ENCODE data around the gene TUT7. TPM values are rescaled to one million over a fixed set of nuclear protein-coding genes. Genes with fewer than 3 reads are reported as not detected.

Gene TUT7
- total RNA-seq, 4 donors from 2014 or later: 21.5 to 50.6 (median 29.6) TPM

GRCh38 chr9:86355814-86356213 lies 1.6 kb upstream of the TUT7 start:
- Histone ChIP-seq H3K4me1 (peaks cover 2 to 38% (median 6%) of the 10 kb centered on the region in 3 donors), H3K9me3 (no peaks in the 10 kb centered on the region), H3K36me3 (peaks cover 0 to 4% of the 10 kb centered on the region in 2 donors), H3K4me3 (no peak overlapping the region), H3K27ac (no peak overlapping the region), H3K27me3 (no peaks in the 10 kb centered on the region)
- WGBS, 2 donors (ENCODE audit: low coverage in 1 of 2): 82 to 92% methylated on average over 3 to 4 of the region's 4 CpGs
- TF ChIP-seq POLR2A (IDR thresholded peaks at IDR 0.05) (no peak), POLR2AphosphoS5 (IDR thresholded peaks at IDR 0.05) (no peak), EP300 (IDR thresholded peaks at IDR 0.05) (no peak), CTCF (IDR thresholded peaks at IDR 0.05) (no peak)
- no peak for ATAC-seq

DNA sequence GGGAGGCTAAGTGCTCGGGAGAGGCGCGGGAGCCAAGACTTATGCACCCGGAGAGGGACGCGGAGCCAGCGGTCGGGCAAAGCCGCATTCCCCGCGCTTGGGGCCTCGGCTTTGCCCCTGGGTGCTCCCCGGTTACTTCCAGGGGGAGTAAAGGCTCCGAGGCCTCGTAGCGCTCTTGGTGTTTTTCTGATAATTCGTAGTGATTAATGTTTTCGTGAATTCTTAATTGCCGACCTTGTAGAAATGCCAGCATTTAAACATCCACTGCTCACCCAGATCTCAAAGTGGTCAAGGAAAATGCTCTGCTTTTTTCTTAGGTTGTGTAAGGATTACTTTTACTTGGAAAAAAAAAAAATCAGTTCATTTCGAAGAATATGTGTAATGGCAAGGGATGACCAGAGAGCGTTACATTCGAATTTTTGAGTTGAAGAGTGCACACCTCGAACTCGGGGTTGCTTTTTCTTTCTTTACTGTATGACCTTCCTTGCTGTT lies 654 bp upstream of the TUT7 start:
- WGBS, 2 donors (ENCODE audit: low coverage in 1 of 2): 10 to 17% methylated on average over 7 to 18 of the region's 24 CpGs
- H3K27me3 ChIP-seq: no peaks in the 10 kb centered on the region
- peaks cover 0 to 8% of the 10 kb centered on the region in 2 donors for H3K36me3 ChIP-seq
- peak overlapping the region; percentile 78 to 99 (median 95) for H3K27ac ChIP-seq
- H3K9me3 ChIP-seq: no peaks in the 10 kb centered on the region
- peak; percentile 74 for ATAC-seq
- H3K4me1 ChIP-seq: peaks cover 2 to 47% (median 15%) of the 10 kb centered on the region in 3 donors
- TF ChIP-seq CTCF (IDR thresholded peaks at IDR 0.05) (peak in 3 of 4 experiments; percentile 9 to 55 (median 39)), POLR2AphosphoS5 (IDR thresholded peaks at IDR 0.05) (no peak)
- H3K4me3 ChIP-seq: peak overlapping the region; percentile 82 to 96

- no peaks in the 10 kb centered on the region for H3K9me3 ChIP-seq
- 0 to 1% methylated on average over 10 to 14 of the region's 14 CpGs for WGBS, 2 donors (ENCODE audit: low coverage in 1 of 2)
- H3K36me3 ChIP-seq: peaks cover 0 to 8% of the 10 kb centered on the region in 2 donors
- H3K4me3 ChIP-seq: peak overlapping the region; percentile 82 to 96
- no peaks in the 10 kb centered on the region for H3K27me3 ChIP-seq
- no peak for ATAC-seq
- H3K27ac ChIP-seq: peak overlapping the region; percentile 86 to 99 (median 95)
- TF ChIP-seq POLR2A (IDR thresholded peaks at IDR 0.05) (no peak), POLR2AphosphoS5 (IDR thresholded peaks at IDR 0.05) (no peak), EP300 (IDR thresholded peaks at IDR 0.05) (no peak), CTCF (IDR thresholded peaks at IDR 0.05) (no peak)
- H3K4me1 ChIP-seq: peaks cover 2 to 59% (median 18%) of the 10 kb centered on the region in 3 donors
Observed at GRCh38 chr9:86353655-86354010, 577 bp downstream of the TUT7 start.

- Histone ChIP-seq H3K36me3 (peaks cover 0 to 12% of the 10 kb centered on the region in 2 donors), H3K4me1 (peaks cover 2 to 70% (median 18%) of the 10 kb centered on the region in 3 donors), H3K27ac (peak overlapping the region in 1 of 4 donors; percentile 95), H3K27me3 (no peaks in the 10 kb centered on the region), H3K4me3 (peak overlapping the region in 1 of 2 donors; percentile 96), H3K9me3 (no peaks in the 10 kb centered on the region)
- 53 to 65% methylated on average over 5 of the region's 5 CpGs for WGBS, 2 donors (ENCODE audit: low coverage in 1 of 2)
- ATAC-seq: no peak
- TF ChIP-seq POLR2AphosphoS5 (IDR thresholded peaks at IDR 0.05): no peak
- TF ChIP-seq POLR2A (IDR thresholded peaks at IDR 0.05): no peak
- no peak for TF ChIP-seq CTCF (IDR thresholded peaks at IDR 0.05)
- no peak for TF ChIP-seq EP300 (IDR thresholded peaks at IDR 0.05)
Observed at GRCh38 chr9:86352440-86353077, 1.7 kb downstream of the TUT7 start.

DNA sequence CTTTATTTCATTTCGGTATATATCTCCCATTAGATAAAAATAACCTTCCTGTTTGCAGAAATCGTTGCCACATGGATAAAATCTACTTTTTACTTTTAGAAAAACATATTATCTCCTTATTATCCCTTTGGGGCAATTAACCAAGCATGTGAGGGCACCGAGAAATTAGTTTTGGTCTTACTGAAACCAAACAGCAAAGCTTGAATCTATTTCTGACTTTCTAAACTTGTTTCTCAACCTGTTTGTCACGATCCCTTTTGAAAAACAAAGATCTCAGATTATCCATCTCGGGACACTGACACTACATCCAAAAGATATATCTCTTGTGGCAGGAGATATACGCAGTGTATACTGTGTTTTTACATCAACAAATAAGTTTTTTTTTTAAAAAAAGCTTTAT lies 2.3 kb downstream of the TUT7 start:
- peak overlapping the region in 1 of 2 donors; percentile 96 for H3K4me3 ChIP-seq
- H3K27ac ChIP-seq: no peak overlapping the region
- TF ChIP-seq POLR2A (IDR thresholded peaks at IDR 0.05): no peak
- TF ChIP-seq POLR2AphosphoS5 (IDR thresholded peaks at IDR 0.05): no peak
- TF ChIP-seq EP300 (IDR thresholded peaks at IDR 0.05): no peak
- no peak for TF ChIP-seq CTCF (IDR thresholded peaks at IDR 0.05)
- no peaks in the 10 kb centered on the region for H3K9me3 ChIP-seq
- 66 to 73% methylated on average over 6 of the region's 6 CpGs for WGBS, 2 donors (ENCODE audit: low coverage in 1 of 2)
- no peaks in the 10 kb centered on the region for H3K27me3 ChIP-seq
- ATAC-seq: no peak
- H3K36me3 ChIP-seq: peaks cover 0 to 12% of the 10 kb centered on the region in 2 donors
- H3K4me1 ChIP-seq: peaks cover 2 to 77% (median 19%) of the 10 kb centered on the region in 3 donors
